ENCODE measurements around the gene HBG1.

The HBG1 gene

GRCh38 chr11:5245155-5245554 is 4.5 kb downstream of the HBG1 start:
- no peak for DNase-seq

- DNase-seq = no peak
Observed at GRCh38 chr11:5243816-5244180, 5.9 kb downstream of the HBG1 start.

- no peak for DNase-seq
Observed at GRCh38 chr11:5242933-5243815, 6.5 kb downstream of the HBG1 start.

GRCh38 chr11:5242208-5242607 is 7.4 kb downstream of the HBG1 start:
- DNase-seq = no peak

GRCh38 chr11:5241458-5241857 is 8.2 kb downstream of the HBG1 start:
- DNase-seq = no peak

- no peak for DNase-seq
Observed at GRCh38 chr11:5240458-5240857, 9.2 kb downstream of the HBG1 start.

- DNase-seq = no peak
Observed at GRCh38 chr11:5240056-5240455, 9.6 kb downstream of the HBG1 start.

- DNase-seq = no peak
Observed at GRCh38 chr11:5239046-5239445, 10.6 kb downstream of the HBG1 start.

GRCh38 chr11:5238486-5238885 is 11.2 kb downstream of the HBG1 start:
- DNase-seq = no peak

- no peak for DNase-seq
Observed at GRCh38 chr11:5237420-5237819, 12.2 kb downstream of the HBG1 start.

GRCh38 chr11:5235364-5236095 is 14.1 kb downstream of the HBG1 start:
- no peak for DNase-seq

GRCh38 chr11:5234381-5234834 is 15.2 kb downstream of the HBG1 start, which contains the start of gene HBD:
Gene HBD, minus strand, starts transcription at chr11:5234483. Its CDS starts 50 bp downstream, at chr11:5234433.
- DNase-seq = no peak

- no peak for DNase-seq
Observed at GRCh38 chr11:5233307-5233706, 16.4 kb downstream of the HBG1 start.

GRCh38 chr11:5232821-5233220 is 16.8 kb downstream of the HBG1 start:
- DNase-seq = no peak

- DNase-seq = no peak
Observed at GRCh38 chr11:5232176-5232575, 17.5 kb downstream of the HBG1 start.

- no peak for DNase-seq
Observed at GRCh38 chr11:5231111-5231510, 18.5 kb downstream of the HBG1 start.

- DNase-seq = no peak
Observed at GRCh38 chr11:5230266-5230665, 19.4 kb downstream of the HBG1 start.

- DNase-seq = no peak
Observed at GRCh38 chr11:5229796-5230195, 19.9 kb downstream of the HBG1 start.

- DNase-seq = no peak
Observed at GRCh38 chr11:5229356-5229755, 20.3 kb downstream of the HBG1 start.

- no peak for DNase-seq
Observed at GRCh38 chr11:5228124-5228523, 21.5 kb downstream of the HBG1 start.

GRCh38 chr11:5227681-5228080 is 22.0 kb downstream of the HBG1 start:
- DNase-seq = no peak

GRCh38 chr11:5226732-5227310 is 22.8 kb downstream of the HBG1 start, which contains the start of gene HBB:
Gene HBB, minus strand, starts transcription at chr11:5227071. Its CDS starts 50 bp downstream, at chr11:5227021.
- no peak for DNase-seq

GRCh38 chr11:5225480-5225871 is 24.2 kb downstream of the HBG1 start:
- DNase-seq = no peak

Data from NCI-H2107 (cell line).